IPS-NIHi11 (cell line): ENCODE data around the gene TBCB.
"Not testable (repeated sequence)": the region's sequence is repeated elsewhere in the genome, so short reads cannot be mapped to it uniquely, and the experiment has no call there.

ENCODE experiments used
- DNase-seq: peaks from one replicate; pipeline ENCODE4 v3.0.0; 2012; ENCODE audit warnings: mixed read lengths, low spot score

TBCB gene

GRCh38 chr19:36101550-36102327 lies 13.5 kb upstream of the TBCB start:
- no peak for DNase-seq

GRCh38 chr19:36103040-36103626 lies 12.1 kb upstream of the TBCB start:
- no peak for DNase-seq

- DNase-seq: no peak
Measured at GRCh38 chr19:36103842-36104552, 11.3 kb upstream of the TBCB start.

- no peak for DNase-seq
Measured at GRCh38 chr19:36106441-36106840, 8.8 kb upstream of the TBCB start.

- no peak for DNase-seq
Measured at GRCh38 chr19:36106991-36107390, 8.3 kb upstream of the TBCB start.

- DNase-seq: no peak
Measured at GRCh38 chr19:36108684-36109083, 6.6 kb upstream of the TBCB start.

GRCh38 chr19:36110487-36111199 lies 4.6 kb upstream of the TBCB start, which contains the start of gene OVOL3:
OVOL3 (plus strand) TSS chr19:36111143; CDS start chr19:36111203, 60 bp downstream.
- DNase-seq: peak; percentile 71

- DNase-seq: no peak
Measured at GRCh38 chr19:36111200-36111539, 4.1 kb upstream of the TBCB start.

GRCh38 chr19:36112678-36113077 lies 2.6 kb upstream of the TBCB start:
- no peak for DNase-seq

- DNase-seq: no peak
Measured at GRCh38 chr19:36113425-36113824, 1.8 kb upstream of the TBCB start.

GRCh38 chr19:36113894-36114720 lies 1.2 kb upstream of the TBCB start:
- DNase-seq: no peak

GRCh38 chr19:36114721-36115452 lies 381 bp upstream of the TBCB start, which contains the start of gene POLR2I:
POLR2I (minus strand) TSS chr19:36114875; CDS start chr19:36114856, 19 bp downstream.
- DNase-seq: peak; percentile 96

GRCh38 chr19:36116344-36116637 lies 1.0 kb downstream of the TBCB start:
- no peak for DNase-seq

GRCh38 chr19:36120092-36120983 lies 5.1 kb downstream of the TBCB start:
- peak; percentile 6 for DNase-seq

GRCh38 chr19:36120984-36121358 lies 5.7 kb downstream of the TBCB start:
- DNase-seq: no peak

GRCh38 chr19:36121486-36122124 lies 6.3 kb downstream of the TBCB start:
- DNase-seq: no peak

GRCh38 chr19:36125557-36125956 lies 10.3 kb downstream of the TBCB start:
- DNase-seq: no peak

- DNase-seq: no peak
Measured at GRCh38 chr19:36128392-36128736, 13.1 kb downstream of the TBCB start.

- DNase-seq: not testable (repeated sequence)
Measured at GRCh38 chr19:36131221-36131620, 16.0 kb downstream of the TBCB start.

GRCh38 chr19:36134867-36135266 lies 19.6 kb downstream of the TBCB start:
- not testable (repeated sequence) for DNase-seq
